Natural killer cell treated with Interleukin-12 subunit alpha and Interleukin-12 subunit beta and Interleukin-15 and Interleukin-18, amount 100 ng/mL, for 72 hours (primary cell): ENCODE results near the gene SLC27A3. TPM values are rescaled to one million over a fixed set of nuclear protein-coding genes. Genes with fewer than 3 reads are reported as not detected.
A peak's percentile ranks its signal among the peaks of the same experiment; 100 is the strongest.
"Not testable (repeated sequence)": the region's sequence is repeated elsewhere in the genome, so short reads cannot be mapped to it uniquely, and the experiment has no call there.

ENCODE experiments used
- ATAC-seq, 2 donors: fragments of 150-1000 bp; cut with Tn5 transposase in 1 of 2; sonication (Bioruptor Pico), chemical (Tn5 transposase) in 1 of 2; 2 replicates each; pipeline ENCODE4 v1.10.0; 2021
- DNase-seq: peaks from one replicate; pipeline ENCODE4 v3.0.0; 2022; ENCODE audit warnings: low spot score
- H3K27ac Mint-ChIP-seq, 2 donors: 1 replicate in 1 of 2; 2 replicates in 1 of 2; pipeline ENCODE4 v1.8.0; 2022; ENCODE audit warnings: mixed read lengths in 2 of 2, mild to moderate bottlenecking in 1 of 2, moderate library complexity in 1 of 2
- H3K27me3 Mint-ChIP-seq, 2 donors: 1 replicate in 1 of 2; 2 replicates in 1 of 2; pipeline ENCODE4 v1.8.0; 2022; ENCODE audit warnings: mixed read lengths in 2 of 2
- H3K36me3 Mint-ChIP-seq: one replicate; pipeline ENCODE4 v1.8.0; 2022; ENCODE audit warnings: mixed read lengths
- H3K4me1 Mint-ChIP-seq, 2 donors: 1 replicate in 1 of 2; 2 replicates in 1 of 2; pipeline ENCODE4 v1.8.0; 2022; ENCODE audit warnings: low read depth in 2 of 2, mixed read lengths in 2 of 2, mild to moderate bottlenecking in 1 of 2
- H3K4me3 Mint-ChIP-seq: one replicate; pipeline ENCODE4 v1.8.0; 2022; ENCODE audit warnings: mixed read lengths
- H3K9me3 Mint-ChIP-seq: 2 replicates; pipeline ENCODE4 v1.8.0; 2022; ENCODE audit warnings: mixed read lengths
- total RNA-seq, 2 donors: library from RNA; stranded (reverse); gene quantifications; one replicate each; pipeline ENCODE4 v1.2.3, GENCODE V29; 2022

The SLC27A3 gene
- total RNA-seq, 2 donors from 2014 or later, result 33.6 to 69.9 TPM

GRCh38 chr1:153748903-153749302 lies 26.3 kb upstream of the SLC27A3 start:
- H3K4me3 Mint-ChIP-seq, result no peak overlapping the region
- no peak overlapping the region for H3K27ac Mint-ChIP-seq
- H3K4me1 Mint-ChIP-seq, result peaks cover 4 to 8% of the 10 kb centered on the region in 2 donors
- H3K36me3 Mint-ChIP-seq, result peaks cover 32% of the 10 kb centered on the region
- DNase-seq (no peak), ATAC-seq (no peak)
- H3K9me3 Mint-ChIP-seq, result no peaks in the 10 kb centered on the region
- no peaks in the 10 kb centered on the region for H3K27me3 Mint-ChIP-seq

- peak; percentile 95 to 97 for ATAC-seq
- no peaks in the 10 kb centered on the region for H3K27me3 Mint-ChIP-seq
- peaks cover 1 to 8% of the 10 kb centered on the region in 2 donors for H3K4me1 Mint-ChIP-seq
- H3K9me3 Mint-ChIP-seq, result no peaks in the 10 kb centered on the region
- H3K27ac Mint-ChIP-seq, result peak overlapping the region in 1 of 2 donors; percentile 31
- DNase-seq, result peak; percentile 87
- H3K4me3 Mint-ChIP-seq, result no peak overlapping the region
- H3K36me3 Mint-ChIP-seq, result peaks cover 29% of the 10 kb centered on the region
These were observed 25.7 kb upstream of the SLC27A3 start for GRCh38 chr1:153749408-153750005.

- H3K36me3 Mint-ChIP-seq, result peaks cover 27% of the 10 kb centered on the region
- H3K4me1 Mint-ChIP-seq, result peaks cover 0 to 8% of the 10 kb centered on the region in 2 donors
- H3K9me3 Mint-ChIP-seq, result no peaks in the 10 kb centered on the region
- ATAC-seq (no peak), DNase-seq (no peak)
- no peak overlapping the region for H3K4me3 Mint-ChIP-seq
- peak overlapping the region in 1 of 2 donors; percentile 31 for H3K27ac Mint-ChIP-seq
- no peaks in the 10 kb centered on the region for H3K27me3 Mint-ChIP-seq
These were observed 24.9 kb upstream of the SLC27A3 start for GRCh38 chr1:153750026-153750995.

GRCh38 chr1:153752072-153752471 lies 23.1 kb upstream of the SLC27A3 start:
- no peak overlapping the region for H3K4me3 Mint-ChIP-seq
- no peaks in the 10 kb centered on the region for H3K27me3 Mint-ChIP-seq
- ATAC-seq (no peak), DNase-seq (no peak)
- H3K4me1 Mint-ChIP-seq, result peaks cover 0 to 8% of the 10 kb centered on the region in 2 donors
- no peaks in the 10 kb centered on the region for H3K9me3 Mint-ChIP-seq
- peaks cover 23% of the 10 kb centered on the region for H3K36me3 Mint-ChIP-seq
- H3K27ac Mint-ChIP-seq, result peak overlapping the region in 1 of 2 donors; percentile 24

GRCh38 chr1:153752571-153753195 lies 22.5 kb upstream of the SLC27A3 start:
- peaks cover 25% of the 10 kb centered on the region for H3K36me3 Mint-ChIP-seq
- H3K4me1 Mint-ChIP-seq, result peaks cover 0 to 8% of the 10 kb centered on the region in 2 donors
- ATAC-seq (no peak), DNase-seq (no peak)
- no peak overlapping the region for H3K4me3 Mint-ChIP-seq
- H3K27me3 Mint-ChIP-seq, result no peaks in the 10 kb centered on the region
- H3K9me3 Mint-ChIP-seq, result no peaks in the 10 kb centered on the region
- H3K27ac Mint-ChIP-seq, result peak overlapping the region in 1 of 2 donors; percentile 24

GRCh38 chr1:153754266-153754665 lies 20.9 kb upstream of the SLC27A3 start:
- H3K4me1 Mint-ChIP-seq, result peaks cover 0 to 4% of the 10 kb centered on the region in 2 donors

GRCh38 chr1:153760440-153760839 lies 14.8 kb upstream of the SLC27A3 start:
- DNase-seq, result no peak
- H3K4me1 Mint-ChIP-seq, result no peaks in the 10 kb centered on the region
- H3K4me3 Mint-ChIP-seq, result no peak overlapping the region
- ATAC-seq, result no peak
- H3K27ac Mint-ChIP-seq, result peak overlapping the region in 1 of 2 donors; percentile 47
- H3K9me3 Mint-ChIP-seq, result no peaks in the 10 kb centered on the region
- H3K27me3 Mint-ChIP-seq, result no peaks in the 10 kb centered on the region
- peaks cover 6% of the 10 kb centered on the region for H3K36me3 Mint-ChIP-seq

More at GRCh38 chr1:153754266-153754665, 20.9 kb upstream of the SLC27A3 start:
- Mint-ChIP-seq H3K27ac (no peak overlapping the region), H3K9me3 (no peaks in the 10 kb centered on the region), H3K4me3 (no peak overlapping the region), H3K36me3 (peaks cover 20% of the 10 kb centered on the region), H3K27me3 (no peaks in the 10 kb centered on the region)
- ATAC-seq, result no peak
- DNase-seq, result no peak

- H3K4me3 Mint-ChIP-seq, result no peak overlapping the region
- H3K4me1 Mint-ChIP-seq, result no peaks in the 10 kb centered on the region
- DNase-seq (no peak), ATAC-seq (no peak)
- peaks cover 10% of the 10 kb centered on the region for H3K36me3 Mint-ChIP-seq
- no peaks in the 10 kb centered on the region for H3K9me3 Mint-ChIP-seq
- H3K27me3 Mint-ChIP-seq, result no peaks in the 10 kb centered on the region
- no peak overlapping the region for H3K27ac Mint-ChIP-seq
These were observed 11.6 kb upstream of the SLC27A3 start for GRCh38 chr1:153763365-153764225.

- Mint-ChIP-seq H3K9me3 (no peaks in the 10 kb centered on the region), H3K36me3 (peaks cover 10% of the 10 kb centered on the region), H3K27ac (no peak overlapping the region), H3K4me3 (no peak overlapping the region), H3K27me3 (no peaks in the 10 kb centered on the region), H3K4me1 (no peaks in the 10 kb centered on the region)
- DNase-seq (no peak), ATAC-seq (no peak)
These were observed 10.9 kb upstream of the SLC27A3 start for GRCh38 chr1:153764310-153764709.

GRCh38 chr1:153766663-153767062 lies 8.5 kb upstream of the SLC27A3 start:
- H3K27me3 Mint-ChIP-seq, H3K4me3 Mint-ChIP-seq, H3K9me3 Mint-ChIP-seq, ATAC-seq, DNase-seq, H3K27ac Mint-ChIP-seq, H3K4me1 Mint-ChIP-seq: not testable (repeated sequence)
- peaks cover 10% of the 10 kb centered on the region for H3K36me3 Mint-ChIP-seq

- no peaks in the 10 kb centered on the region for H3K27me3 Mint-ChIP-seq
- peaks cover 0 to 5% of the 10 kb centered on the region in 2 donors for H3K4me1 Mint-ChIP-seq
- ATAC-seq (no peak), DNase-seq (no peak)
- H3K9me3 Mint-ChIP-seq, result no peaks in the 10 kb centered on the region
- no peak overlapping the region for H3K4me3 Mint-ChIP-seq
- H3K27ac Mint-ChIP-seq, result no peak overlapping the region
- peaks cover 10% of the 10 kb centered on the region for H3K36me3 Mint-ChIP-seq
These were observed 7.7 kb upstream of the SLC27A3 start for GRCh38 chr1:153767519-153767918.

- H3K27ac Mint-ChIP-seq, result no peak overlapping the region
These were observed 6.7 kb upstream of the SLC27A3 start for GRCh38 chr1:153768316-153769181.

More at GRCh38 chr1:153768316-153769181, 6.7 kb upstream of the SLC27A3 start:
- no peak for DNase-seq
- Mint-ChIP-seq H3K27me3 (no peaks in the 10 kb centered on the region), H3K36me3 (peaks cover 10% of the 10 kb centered on the region), H3K9me3 (no peaks in the 10 kb centered on the region), H3K4me1 (peaks cover 4 to 12% of the 10 kb centered on the region in 2 donors), H3K4me3 (no peak overlapping the region)
- no peak for ATAC-seq
